CD1c-positive myeloid dendritic cell (primary cell): ENCODE results near the gene LAPTM5.

Experiments used
- DNase-seq: peaks from one replicate; pipeline ENCODE4 v3.0.0-alpha.2; 2016; ENCODE audit errors: extremely low spot score

LAPTM5 gene

DNA sequence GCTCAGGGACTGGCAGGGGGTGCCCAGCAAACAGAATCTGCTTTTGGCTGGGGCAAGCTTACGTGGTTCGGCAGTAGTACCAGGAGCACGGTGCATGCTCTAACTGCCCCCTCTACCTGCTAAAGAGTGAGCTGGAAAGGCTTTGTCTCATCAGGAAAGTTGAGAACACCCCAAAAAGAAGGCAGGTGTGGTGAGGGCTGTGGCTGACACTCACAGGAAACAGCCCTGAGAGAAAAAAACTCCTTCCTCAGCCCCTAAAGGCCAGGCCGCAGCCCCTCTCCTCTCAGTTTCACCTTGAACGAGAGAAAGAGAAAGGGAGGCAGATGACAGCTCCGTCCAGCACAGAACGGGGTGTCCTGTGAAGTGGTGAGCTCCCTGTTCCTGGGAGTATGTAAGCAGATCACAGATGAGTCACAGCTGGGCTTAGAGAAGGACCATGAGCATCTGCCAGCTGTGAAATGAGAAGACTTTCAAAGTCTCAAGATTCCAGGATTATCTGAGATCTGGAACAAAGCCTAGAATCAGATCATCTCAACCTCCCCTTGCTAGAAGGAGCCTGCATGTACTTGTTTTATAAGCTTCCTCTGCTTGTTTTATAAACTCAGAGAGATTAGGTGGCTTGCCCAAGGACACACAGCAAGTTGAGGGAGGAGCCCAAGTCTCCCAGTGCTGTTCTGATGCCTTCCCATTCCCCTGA, 13.4 kb downstream of the LAPTM5 start:
- no peak for DNase-seq

GRCh38 chr1:30743584-30744059, 14.0 kb downstream of the LAPTM5 start:
- DNase-seq, result peak; percentile 74

DNA sequence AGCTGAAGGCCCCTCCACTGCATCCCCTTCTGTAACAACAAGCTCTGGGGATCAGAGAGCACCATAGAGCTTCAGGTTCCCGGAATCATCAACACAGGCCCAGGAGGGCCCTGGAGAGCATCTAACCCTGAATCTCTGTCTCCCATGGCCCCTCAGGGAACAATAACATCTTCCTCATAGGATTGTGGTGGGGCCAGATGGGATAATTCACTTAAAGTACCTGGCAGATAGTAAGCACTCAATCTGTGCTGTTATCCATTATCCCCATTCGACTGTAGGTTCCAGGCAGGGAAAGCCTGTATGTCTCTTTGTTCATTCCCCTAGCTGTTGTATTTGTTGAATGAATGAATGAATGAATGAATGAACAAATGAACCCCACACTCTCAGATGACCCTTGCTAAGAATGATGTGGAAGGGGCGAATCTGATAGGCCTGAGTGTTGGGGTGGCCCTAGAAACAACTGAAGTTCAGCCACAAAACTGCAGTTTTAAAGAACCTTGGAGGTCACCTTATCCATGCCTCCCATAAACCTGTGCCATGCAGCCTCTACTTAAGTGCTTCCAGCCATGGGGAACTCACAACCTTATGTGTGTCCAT, 14.5 kb downstream of the LAPTM5 start:
- DNase-seq, result no peak

DNA sequence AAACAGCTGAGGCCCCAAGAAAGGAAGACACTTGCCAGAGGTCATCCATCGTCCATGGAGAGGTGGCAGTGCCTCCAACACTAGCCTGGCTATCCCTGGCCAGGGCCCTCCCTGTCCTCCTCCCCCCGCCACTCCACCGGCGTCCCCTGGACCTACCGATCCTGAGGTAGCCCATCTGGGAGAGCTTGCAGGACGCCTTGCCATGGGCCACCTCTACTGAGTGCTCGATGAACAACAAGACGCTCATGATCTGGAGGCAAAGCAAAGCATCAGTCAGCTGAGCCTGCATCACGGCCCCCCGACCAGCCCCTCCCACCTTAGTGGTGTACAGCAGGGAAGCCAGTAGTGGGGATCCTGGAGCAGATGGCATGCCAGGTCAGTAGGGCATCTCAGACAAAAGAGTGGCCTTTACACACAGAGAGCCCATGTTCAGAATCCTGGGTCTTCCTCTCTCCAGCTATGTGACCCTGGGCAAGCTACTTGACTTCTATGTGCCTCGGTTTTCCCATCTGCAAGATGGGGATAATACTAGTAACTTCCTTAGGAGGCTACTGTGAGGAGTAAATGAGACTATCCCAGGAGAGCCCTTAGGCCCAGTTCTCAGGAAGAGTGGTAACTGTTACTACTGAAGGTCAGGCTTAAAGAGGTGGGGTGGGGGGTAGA, 15.1 kb downstream of the LAPTM5 start:
- no peak for DNase-seq

DNA sequence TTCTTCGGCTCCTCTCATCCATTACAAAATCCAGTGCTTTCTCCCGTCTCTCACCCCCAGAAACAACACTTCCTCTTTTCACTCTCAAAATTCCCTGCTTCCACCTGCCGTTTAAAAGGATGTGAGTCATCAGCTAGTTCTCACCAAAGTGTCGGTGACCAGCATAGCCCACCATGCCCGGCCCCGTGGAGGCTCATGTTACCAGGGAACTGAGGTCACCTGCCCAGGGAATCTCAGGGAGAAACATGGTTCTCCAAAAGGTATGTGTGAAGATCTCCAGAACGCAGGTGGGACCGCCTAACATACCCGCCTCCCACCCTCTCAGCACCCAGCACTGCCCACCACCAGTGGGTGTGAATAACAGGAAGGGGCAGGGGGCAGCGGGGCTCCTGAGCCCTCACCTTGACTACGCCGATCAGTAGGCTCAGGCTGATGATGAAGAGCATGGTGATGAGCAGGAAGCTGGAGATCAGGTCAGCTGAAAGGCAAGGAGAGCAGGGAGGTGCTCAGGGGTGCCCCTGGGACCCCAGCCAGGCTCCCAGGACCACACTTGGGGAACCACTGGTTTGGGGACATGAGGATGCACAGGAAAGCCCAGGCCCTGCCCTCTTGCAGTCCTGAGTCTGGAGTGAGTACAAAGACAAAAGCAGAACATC, 16.2 kb downstream of the LAPTM5 start:
- peak; percentile 52 for DNase-seq

GRCh38 chr1:30740251-30741238, 17.0 kb downstream of the LAPTM5 start:
- no peak for DNase-seq

DNA sequence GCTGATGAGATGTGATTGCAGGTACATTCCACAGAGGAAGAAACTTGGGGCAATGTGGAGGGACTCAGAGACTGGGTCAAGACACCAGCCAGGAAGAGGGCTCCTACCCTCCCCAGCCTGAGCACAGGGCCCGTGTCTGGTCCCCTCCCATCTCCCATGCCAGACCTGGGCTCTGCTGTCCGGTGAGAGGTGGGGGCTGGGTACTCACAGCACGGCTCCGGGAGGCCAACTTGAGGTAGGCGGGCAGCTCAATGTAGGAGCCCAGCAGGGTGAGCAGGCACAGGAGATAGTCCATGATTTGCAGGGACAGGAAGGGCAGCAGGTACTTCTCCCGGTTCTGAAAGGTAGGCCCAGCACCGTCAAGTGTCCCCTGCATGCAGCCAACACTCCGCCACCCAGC, 18.0 kb downstream of the LAPTM5 start:
- no peak for DNase-seq

- DNase-seq, result no peak
Observed at GRCh38 chr1:30738715-30739559, 18.6 kb downstream of the LAPTM5 start.

GRCh38 chr1:30738040-30738714, 19.4 kb downstream of the LAPTM5 start:
- no peak for DNase-seq

GRCh38 chr1:30737357-30738039, 20.1 kb downstream of the LAPTM5 start:
- DNase-seq, result no peak

GRCh38 chr1:30735668-30736498, 21.7 kb downstream of the LAPTM5 start:
- no peak for DNase-seq

GRCh38 chr1:30735124-30735523, 22.4 kb downstream of the LAPTM5 start:
- no peak for DNase-seq

DNA sequence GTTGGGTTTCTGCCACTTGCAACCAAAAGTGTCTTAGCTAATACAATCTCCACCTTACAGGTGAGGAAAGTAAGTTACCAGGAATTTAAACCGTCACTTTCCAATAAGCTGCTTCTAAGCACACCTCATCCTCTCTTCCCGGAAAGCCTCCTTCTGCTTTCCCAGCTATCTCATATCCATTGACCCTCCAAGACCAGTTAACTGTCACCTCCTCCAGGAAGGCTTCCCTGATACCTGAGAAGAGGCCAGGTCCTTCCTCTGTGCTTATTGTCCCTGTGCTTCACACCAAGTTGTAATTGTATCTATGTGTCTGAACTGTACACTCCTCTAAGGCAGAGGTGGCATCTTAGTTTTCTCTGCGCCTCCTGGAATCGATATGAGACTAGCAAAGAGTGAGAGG, 23.0 kb downstream of the LAPTM5 start:
- DNase-seq, result no peak

- DNase-seq, result no peak
Observed at GRCh38 chr1:30734106-30734505, 23.5 kb downstream of the LAPTM5 start.

- DNase-seq, result no peak
Observed at GRCh38 chr1:30733493-30733892, 24.1 kb downstream of the LAPTM5 start.

DNA sequence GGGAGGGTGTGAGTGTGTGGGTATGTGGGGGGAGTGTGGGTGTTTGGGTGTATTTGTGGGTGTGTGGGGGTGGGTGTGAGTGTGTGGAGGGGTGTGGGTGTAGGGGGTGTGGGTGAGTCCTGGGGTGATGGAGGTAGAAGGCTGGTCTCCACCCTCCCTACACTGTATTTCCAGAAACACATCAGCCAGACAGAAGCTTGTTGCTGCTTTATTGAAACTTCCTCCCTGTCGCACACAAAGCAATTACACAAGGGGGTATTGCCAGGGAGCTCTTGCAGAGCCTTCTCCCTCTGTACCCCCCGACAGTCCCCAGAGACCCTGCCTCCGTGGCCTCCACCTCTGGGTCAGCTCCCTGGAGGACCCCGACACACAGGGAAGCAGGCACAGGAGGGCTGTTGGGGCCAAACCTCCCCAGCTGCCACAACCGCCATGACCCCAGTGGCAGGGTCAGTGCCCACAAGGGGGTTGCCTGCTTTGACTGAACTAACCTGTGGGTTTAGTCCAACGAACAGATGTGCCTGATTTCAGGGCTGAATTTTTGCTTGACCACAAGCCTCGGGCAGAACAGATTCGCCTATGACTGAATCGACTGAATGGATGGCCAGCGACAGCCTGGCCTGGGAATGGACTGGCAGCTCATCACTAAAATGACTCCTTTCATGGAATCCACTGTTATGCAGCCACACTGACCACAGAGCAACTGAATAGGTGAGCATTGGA, 25.1 kb downstream of the LAPTM5 start:
- peak; percentile 22 for DNase-seq

DNA sequence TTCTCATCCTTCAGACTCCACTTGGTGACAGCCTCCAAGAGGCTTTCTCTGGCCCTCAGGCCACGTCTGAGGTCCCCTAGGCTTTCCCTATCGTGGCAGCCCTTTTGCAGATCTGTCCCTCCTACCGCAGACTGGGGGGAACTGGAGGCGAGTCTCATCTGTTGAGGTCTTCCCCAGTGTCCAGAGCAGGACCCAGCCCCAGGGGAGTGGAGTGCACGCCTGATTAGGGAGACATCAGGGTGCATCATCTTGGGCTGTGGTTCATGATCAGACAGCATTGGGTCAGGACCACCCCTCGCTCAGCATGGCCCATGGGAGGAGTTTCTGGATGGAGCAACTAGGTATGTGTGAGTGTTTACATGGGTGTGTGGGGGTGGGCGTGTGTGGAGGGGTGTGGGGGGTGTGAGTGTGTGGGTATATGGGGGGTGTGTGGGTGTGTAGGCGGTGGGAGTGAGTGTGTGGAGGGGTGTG, 25.7 kb downstream of the LAPTM5 start:
- peak; percentile 24 for DNase-seq
